ENCODE results near the gene ADGRG7.

The ADGRG7 gene

DNA sequence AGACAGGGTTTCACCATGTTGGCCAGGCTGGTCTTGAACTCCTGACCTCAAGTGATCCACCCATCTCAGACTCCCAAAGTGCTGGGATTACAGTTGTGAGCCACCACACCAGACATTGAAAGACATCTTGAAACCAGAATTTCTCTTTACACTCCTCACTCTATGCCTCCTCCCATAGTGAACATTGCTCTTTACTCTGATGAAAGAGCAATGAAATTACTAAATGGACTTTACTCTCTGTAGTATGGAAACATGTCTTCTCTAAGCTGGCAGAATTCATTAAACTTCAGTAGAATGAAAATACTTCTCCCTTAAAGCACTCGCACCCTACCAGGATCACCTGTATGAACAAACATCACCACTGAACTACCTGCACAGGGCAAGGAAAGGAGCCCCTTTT, 72.1 kb downstream of the ADGRG7 start:
- whole genome bisulfite sequencing (ENCODE audit: extremely low coverage, insufficient coverage, insufficient read length) = no CpG with 5 or more reads among the region's 1 CpG

DNA sequence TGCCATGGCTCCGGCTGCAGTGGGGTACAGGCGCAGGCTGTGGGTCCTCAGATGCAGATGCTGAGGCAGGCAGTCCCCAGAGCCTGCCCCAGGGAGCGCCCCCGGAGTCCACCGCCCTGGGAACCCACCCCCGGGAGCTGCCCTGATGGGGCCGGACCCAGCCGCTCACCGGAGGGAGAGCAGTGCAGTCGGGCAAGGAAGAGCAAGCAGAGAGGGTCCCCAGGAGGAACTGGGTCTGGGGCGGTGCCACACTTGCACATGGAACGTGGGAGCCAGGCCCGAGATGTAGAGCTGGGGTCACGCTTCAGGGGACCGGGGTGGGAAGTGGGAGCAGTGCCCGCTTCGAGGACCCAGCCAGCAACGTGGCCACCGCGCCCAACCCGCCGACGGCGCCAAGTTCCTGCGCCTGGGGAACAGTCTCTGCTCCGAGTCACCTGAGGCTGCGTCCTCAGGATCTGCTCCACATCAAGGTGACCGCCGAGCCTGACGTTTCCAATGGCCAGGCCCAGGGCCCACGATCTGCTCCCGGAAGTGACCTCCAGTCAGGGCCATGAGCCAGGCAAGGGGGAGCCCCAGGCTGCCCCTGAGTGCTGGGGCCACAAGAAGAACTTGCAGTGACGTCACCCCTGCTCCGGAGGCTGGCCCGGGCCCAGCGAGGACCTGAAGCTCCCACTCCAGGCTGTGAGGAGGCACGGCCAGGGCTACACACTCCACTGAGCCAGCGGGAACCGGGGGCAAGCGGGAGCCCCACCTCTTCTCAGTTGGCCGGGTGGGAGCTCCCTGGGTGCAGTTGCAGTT, 72.9 kb downstream of the ADGRG7 start:
- Histone ChIP-seq H3K4ac (ENCODE audit: low read depth, low read length) (no peak overlapping the region), H3K4me1 (ENCODE audit: control insufficient read depth in 1 of 2, insufficient read depth in 2 of 2, low read length in 2 of 2) (no peaks in the 10 kb centered on the region)
- WGBS (ENCODE audit: extremely low coverage, insufficient coverage, insufficient read length) = no CpG with 5 or more reads among the region's 41 CpGs

More for the DNA sequence above, 72.1 kb downstream of the ADGRG7 start:
- H4K12ac ChIP-seq (ENCODE audit: low read depth, low read length) = no peak overlapping the region
- DNase-seq = no peak
- H3K4me3 ChIP-seq (ENCODE audit: low read depth, low read length) = no peak overlapping the region
- no peak overlapping the region for H2BK120ac ChIP-seq (ENCODE audit: insufficient read depth, low read length, poor library complexity)
- H3K9me3 ChIP-seq (ENCODE audit: insufficient read depth, low read depth, low read length) = no peaks in the 10 kb centered on the region
- H3K79me1 ChIP-seq (ENCODE audit: low read length) = no peaks in the 10 kb centered on the region
- no peaks in the 10 kb centered on the region for H3K27me3 ChIP-seq (ENCODE audit: insufficient read depth, low read length)
- no peak overlapping the region for H4K8ac ChIP-seq (ENCODE audit: low read depth, low read length)
- no peak overlapping the region for H3K27ac ChIP-seq (ENCODE audit: low read depth, low read length)
- no peak overlapping the region for H2BK12ac ChIP-seq (ENCODE audit: low read length)
- H2AK5ac ChIP-seq (ENCODE audit: low read length) = no peak overlapping the region
- H3K23ac ChIP-seq (ENCODE audit: low read length) = no peak overlapping the region
- H2BK5ac ChIP-seq (ENCODE audit: low read depth, low read length, poor library complexity) = no peak overlapping the region
- H3K4ac ChIP-seq (ENCODE audit: low read depth, low read length) = no peak overlapping the region
- H3K18ac ChIP-seq (ENCODE audit: low read length) = no peak overlapping the region
- no peak overlapping the region for H3K4me2 ChIP-seq (ENCODE audit: low read length)
- H3K79me2 ChIP-seq (ENCODE audit: control insufficient read depth, insufficient read depth, low read length, poor library complexity) = no peaks in the 10 kb centered on the region
- H3K9ac ChIP-seq (ENCODE audit: low read length) = no peak overlapping the region
- H4K91ac ChIP-seq (ENCODE audit: low read depth, low read length) = no peak overlapping the region
- no peaks in the 10 kb centered on the region for H3K4me1 ChIP-seq (ENCODE audit: control insufficient read depth in 1 of 2, insufficient read depth in 2 of 2, low read length in 2 of 2)
- H2AFZ ChIP-seq (ENCODE audit: insufficient read depth, low read length, poor library complexity) = no peak overlapping the region
- H3K14ac ChIP-seq (ENCODE audit: low read length) = no peak overlapping the region
- no peaks in the 10 kb centered on the region for H3K36me3 ChIP-seq (ENCODE audit: control insufficient read depth in 1 of 2, insufficient read depth in 2 of 2, low read length in 2 of 2)

DNA sequence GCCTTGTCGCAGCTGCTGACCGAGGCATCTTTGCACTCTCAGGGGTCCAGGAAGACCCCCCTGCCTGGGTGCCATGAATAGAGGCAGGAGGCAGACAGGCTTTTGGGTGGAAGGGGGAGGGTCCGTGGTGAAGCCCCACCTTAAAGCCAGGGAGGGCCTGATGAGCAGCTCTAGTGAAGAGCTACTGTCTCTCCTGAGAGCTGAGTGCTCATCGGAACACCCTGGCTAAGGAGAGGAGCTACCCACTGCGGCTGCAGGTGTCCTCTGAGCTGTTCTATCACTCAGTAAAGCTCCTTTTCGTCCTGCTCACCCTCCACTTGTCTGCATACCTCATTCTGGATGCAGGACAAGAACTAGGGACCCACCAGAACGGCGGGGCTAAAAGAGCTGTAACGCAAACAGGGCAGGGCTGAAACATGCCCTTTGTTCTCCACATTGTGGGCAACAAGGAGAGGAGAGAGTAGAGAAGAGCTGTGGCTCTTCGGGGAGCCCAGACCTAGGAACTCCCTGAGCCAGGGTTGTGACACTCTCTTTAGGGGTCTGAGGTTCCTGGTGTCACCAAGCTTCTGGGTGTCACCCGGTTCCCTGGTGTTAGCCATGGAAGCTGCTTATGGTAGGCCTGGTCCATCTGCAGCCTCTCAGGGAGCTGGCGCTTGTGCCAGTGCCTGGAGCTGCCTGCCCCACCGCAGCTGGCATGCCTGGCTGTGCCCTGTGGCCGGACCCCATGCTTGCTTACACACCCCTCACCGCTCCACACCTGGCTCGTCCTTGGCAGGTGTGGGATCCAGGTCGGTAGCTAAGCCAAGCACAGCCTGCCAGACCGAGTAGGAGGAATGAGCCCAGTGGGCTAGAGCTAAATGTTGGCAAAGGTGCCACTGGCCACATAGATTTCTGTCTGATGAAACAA, 73.7 kb downstream of the ADGRG7 start:
- H4K12ac ChIP-seq (ENCODE audit: low read depth, low read length) = no peak overlapping the region
- no peaks in the 10 kb centered on the region for H3K27me3 ChIP-seq (ENCODE audit: insufficient read depth, low read length)
- H3K27ac ChIP-seq (ENCODE audit: low read depth, low read length) = no peak overlapping the region
- H4K91ac ChIP-seq (ENCODE audit: low read depth, low read length) = no peak overlapping the region
- no peak overlapping the region for H2BK12ac ChIP-seq (ENCODE audit: low read length)
- H3K79me1 ChIP-seq (ENCODE audit: low read length) = no peaks in the 10 kb centered on the region
- no peak overlapping the region for H2BK120ac ChIP-seq (ENCODE audit: insufficient read depth, low read length, poor library complexity)
- H3K4me1 ChIP-seq (ENCODE audit: control insufficient read depth in 1 of 2, insufficient read depth in 2 of 2, low read length in 2 of 2) = no peaks in the 10 kb centered on the region
- H2AFZ ChIP-seq (ENCODE audit: insufficient read depth, low read length, poor library complexity) = no peak overlapping the region
- no peak overlapping the region for H3K4ac ChIP-seq (ENCODE audit: low read depth, low read length)
- no peak overlapping the region for H3K4me2 ChIP-seq (ENCODE audit: low read length)
- no peaks in the 10 kb centered on the region for H3K79me2 ChIP-seq (ENCODE audit: control insufficient read depth, insufficient read depth, low read length, poor library complexity)
- no peak overlapping the region for H3K4me3 ChIP-seq (ENCODE audit: low read depth, low read length)
- H3K18ac ChIP-seq (ENCODE audit: low read length) = no peak overlapping the region
- no peak for DNase-seq
- WGBS (ENCODE audit: extremely low coverage, insufficient coverage, insufficient read length) = no CpG with 5 or more reads among the region's 18 CpGs
- no peaks in the 10 kb centered on the region for H3K36me3 ChIP-seq (ENCODE audit: control insufficient read depth in 1 of 2, insufficient read depth in 2 of 2, low read length in 2 of 2)
- H2BK5ac ChIP-seq (ENCODE audit: low read depth, low read length, poor library complexity) = no peak overlapping the region
- no peak overlapping the region for H3K23ac ChIP-seq (ENCODE audit: low read length)
- H3K9me3 ChIP-seq (ENCODE audit: insufficient read depth, low read depth, low read length) = no peaks in the 10 kb centered on the region
- no peak overlapping the region for H4K8ac ChIP-seq (ENCODE audit: low read depth, low read length)
- H2AK5ac ChIP-seq (ENCODE audit: low read length) = no peak overlapping the region
- no peak overlapping the region for H3K14ac ChIP-seq (ENCODE audit: low read length)
- H3K9ac ChIP-seq (ENCODE audit: low read length) = no peak overlapping the region

More for the DNA sequence above, 72.9 kb downstream of the ADGRG7 start:
- H3K23ac ChIP-seq (ENCODE audit: low read length) = no peak overlapping the region
- H2BK120ac ChIP-seq (ENCODE audit: insufficient read depth, low read length, poor library complexity) = no peak overlapping the region
- no peak overlapping the region for H4K8ac ChIP-seq (ENCODE audit: low read depth, low read length)
- H3K18ac ChIP-seq (ENCODE audit: low read length) = no peak overlapping the region
- H3K9me3 ChIP-seq (ENCODE audit: insufficient read depth, low read depth, low read length) = no peaks in the 10 kb centered on the region
- no peak overlapping the region for H3K4me3 ChIP-seq (ENCODE audit: low read depth, low read length)
- H3K14ac ChIP-seq (ENCODE audit: low read length) = no peak overlapping the region
- DNase-seq = no peak
- no peaks in the 10 kb centered on the region for H3K79me2 ChIP-seq (ENCODE audit: control insufficient read depth, insufficient read depth, low read length, poor library complexity)
- no peak overlapping the region for H4K91ac ChIP-seq (ENCODE audit: low read depth, low read length)
- H2AK5ac ChIP-seq (ENCODE audit: low read length) = no peak overlapping the region
- no peak overlapping the region for H2AFZ ChIP-seq (ENCODE audit: insufficient read depth, low read length, poor library complexity)
- no peaks in the 10 kb centered on the region for H3K79me1 ChIP-seq (ENCODE audit: low read length)
- H2BK12ac ChIP-seq (ENCODE audit: low read length) = no peak overlapping the region
- no peak overlapping the region for H4K12ac ChIP-seq (ENCODE audit: low read depth, low read length)
- no peak overlapping the region for H3K9ac ChIP-seq (ENCODE audit: low read length)
- no peaks in the 10 kb centered on the region for H3K36me3 ChIP-seq (ENCODE audit: control insufficient read depth in 1 of 2, insufficient read depth in 2 of 2, low read length in 2 of 2)
- no peaks in the 10 kb centered on the region for H3K27me3 ChIP-seq (ENCODE audit: insufficient read depth, low read length)
- no peak overlapping the region for H2BK5ac ChIP-seq (ENCODE audit: low read depth, low read length, poor library complexity)
- no peak overlapping the region for H3K4me2 ChIP-seq (ENCODE audit: low read length)
- H3K27ac ChIP-seq (ENCODE audit: low read depth, low read length) = no peak overlapping the region

DNA sequence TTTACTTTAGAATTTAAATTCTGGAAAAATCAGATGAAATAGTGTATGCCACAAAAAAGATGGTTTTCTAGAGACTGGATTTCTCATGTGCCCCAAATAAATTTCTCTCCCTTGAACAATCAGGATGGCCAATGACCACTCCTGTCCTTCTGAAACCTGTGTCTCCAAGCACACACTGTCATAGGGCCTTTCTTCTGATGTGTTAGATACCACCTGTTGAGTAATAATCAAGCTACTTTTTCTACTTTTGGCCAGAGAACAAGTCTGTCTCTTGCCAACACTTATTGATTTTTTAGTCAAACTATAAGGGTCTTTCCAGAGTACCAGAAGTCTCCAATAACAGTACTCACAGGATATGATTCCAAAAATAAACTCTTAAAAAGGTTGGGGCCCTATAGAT, 83.8 kb downstream of the ADGRG7 start:
- H4K12ac ChIP-seq (ENCODE audit: low read depth, low read length) = no peak overlapping the region

More for the DNA sequence above, 83.8 kb downstream of the ADGRG7 start:
- H3K79me1 ChIP-seq (ENCODE audit: low read length) = no peaks in the 10 kb centered on the region
- H4K8ac ChIP-seq (ENCODE audit: low read depth, low read length) = no peak overlapping the region
- no peak overlapping the region for H3K4me3 ChIP-seq (ENCODE audit: low read depth, low read length)
- no peak overlapping the region for H3K14ac ChIP-seq (ENCODE audit: low read length)
- no peaks in the 10 kb centered on the region for H3K79me2 ChIP-seq (ENCODE audit: control insufficient read depth, insufficient read depth, low read length, poor library complexity)
- H2AK5ac ChIP-seq (ENCODE audit: low read length) = no peak overlapping the region
- H3K27me3 ChIP-seq (ENCODE audit: insufficient read depth, low read length) = no peaks in the 10 kb centered on the region
- H2AFZ ChIP-seq (ENCODE audit: insufficient read depth, low read length, poor library complexity) = no peak overlapping the region
- H3K4me1 ChIP-seq (ENCODE audit: control insufficient read depth in 1 of 2, insufficient read depth in 2 of 2, low read length in 2 of 2) = no peaks in the 10 kb centered on the region
- no peak overlapping the region for H4K91ac ChIP-seq (ENCODE audit: low read depth, low read length)
- no peak overlapping the region for H3K23ac ChIP-seq (ENCODE audit: low read length)
- no peak overlapping the region for H3K18ac ChIP-seq (ENCODE audit: low read length)
- H3K4ac ChIP-seq (ENCODE audit: low read depth, low read length) = no peak overlapping the region
- H2BK5ac ChIP-seq (ENCODE audit: low read depth, low read length, poor library complexity) = no peak overlapping the region
- no peak overlapping the region for H2BK12ac ChIP-seq (ENCODE audit: low read length)
- no peak overlapping the region for H3K27ac ChIP-seq (ENCODE audit: low read depth, low read length)
- peaks cover 3% of the 10 kb centered on the region for H3K9me3 ChIP-seq (ENCODE audit: insufficient read depth, low read depth, low read length)
- no peak for DNase-seq
- H2BK120ac ChIP-seq (ENCODE audit: insufficient read depth, low read length, poor library complexity) = no peak overlapping the region
- no peak overlapping the region for H3K4me2 ChIP-seq (ENCODE audit: low read length)
- no peaks in the 10 kb centered on the region for H3K36me3 ChIP-seq (ENCODE audit: control insufficient read depth in 1 of 2, insufficient read depth in 2 of 2, low read length in 2 of 2)
- H3K9ac ChIP-seq (ENCODE audit: low read length) = no peak overlapping the region
